Fibroblast of pulmonary artery (primary cell): Measurements from ENCODE around the gene MYH14.

ENCODE experiments used
- DNase-seq: peaks from one replicate; pipeline ENCODE4 v3.0.0-alpha.2; 2010; ENCODE audit warnings: low read depth
- H3K4me3 ChIP-seq: replicated peaks from 2 replicates; pipeline ENCODE4 v1.5.1; 2011; ENCODE audit warnings: low read depth, mild to moderate bottlenecking, control low read depth, low read length, moderate library complexity
- CTCF ChIP-seq: IDR thresholded peaks from 2 replicates; pipeline ENCODE4 v1.5.1; 2011; ENCODE audit warnings: mild to moderate bottlenecking, control low read depth, low read length, inconsistent platforms; ENCODE audit errors: missing control alignments

The MYH14 gene

GRCh38 chr19:50178859-50179537, 24.4 kb upstream of the MYH14 start:
- TF ChIP-seq CTCF, result no peak
- no peak for DNase-seq
- H3K4me3 ChIP-seq, result no peak overlapping the region

- DNase-seq, result no peak
- no peak for TF ChIP-seq CTCF
- H3K4me3 ChIP-seq, result no peak overlapping the region
Observed at GRCh38 chr19:50181121-50181520, 22.3 kb upstream of the MYH14 start.

GRCh38 chr19:50184196-50184595, 19.2 kb upstream of the MYH14 start:
- DNase-seq, result no peak
- TF ChIP-seq CTCF, result no peak

GRCh38 chr19:50187937-50188336, 15.5 kb upstream of the MYH14 start:
- DNase-seq, result no peak

More at GRCh38 chr19:50184196-50184595, 19.2 kb upstream of the MYH14 start:
- H3K4me3 ChIP-seq, result no peak overlapping the region

GRCh38 chr19:50189331-50189730, 14.1 kb upstream of the MYH14 start:
- no peak overlapping the region for H3K4me3 ChIP-seq
- no peak for TF ChIP-seq CTCF
- no peak for DNase-seq

More at GRCh38 chr19:50187937-50188336, 15.5 kb upstream of the MYH14 start:
- no peak overlapping the region for H3K4me3 ChIP-seq
- TF ChIP-seq CTCF, result no peak

GRCh38 chr19:50190439-50190891, 13.0 kb upstream of the MYH14 start:
- H3K4me3 ChIP-seq, result no peak overlapping the region
- DNase-seq, result no peak
- TF ChIP-seq CTCF, result no peak

- TF ChIP-seq CTCF, result no peak
- no peak for DNase-seq
- no peak overlapping the region for H3K4me3 ChIP-seq
Observed at GRCh38 chr19:50191216-50191615, 12.2 kb upstream of the MYH14 start.
